A673 (cell line): ENCODE data around the gene TFAP2C. TPM values are rescaled to one million over a fixed set of nuclear protein-coding genes. Genes with fewer than 3 reads are reported as not detected.

Experiments used
- BruUV-seq: library from RNA; stranded (reverse); fragments of 400-500 nt; replicated peaks from 2 replicates; lab custom pipeline; 2021; lab: Mats Ljungman, UMichigan
- CTCF ChIA-PET: fragments of 300-600 bp; sonication (Branson Sonifier 250); formaldehyde crosslinking; loops from one replicate; lab custom pipeline; 2022; ENCODE audit warnings: antibody characterized with exemption; lab: Charles Lee
- POLR2A ChIA-PET: fragments of 300-600 bp; sonication (Branson Sonifier 250); formaldehyde crosslinking; loops from one replicate; lab custom pipeline; 2022; ENCODE audit warnings: antibody characterized with exemption; ENCODE audit not compliant: low non-redundant PET; lab: Charles Lee
- DNase-seq: peaks from one replicate; pipeline ENCODE4 v3.0.0-alpha.2; 2015; ENCODE audit warnings: low spot score
- H3K27ac ChIP-seq: fragments of 200-600 bp; sonication (generic); 2 replicates; pipeline ENCODE4 v1.5.1; 2016; ENCODE audit warnings: mixed run types, low read depth, mild to moderate bottlenecking, mixed read lengths, antibody characterized with exemption, low read length; ENCODE audit not compliant: poor library complexity, severe bottlenecking
- H3K27me3 ChIP-seq: fragments of 200-600 bp; sonication (generic); replicated peaks from 2 replicates; pipeline ENCODE4 v1.6.1; 2017; ENCODE audit warnings: mixed run types, low read depth, mild to moderate bottlenecking, mixed read lengths, antibody characterized with exemption, low read length; ENCODE audit not compliant: insufficient read depth, poor library complexity
- H3K36me3 ChIP-seq: fragments of 200-600 bp; sonication (generic); 2 replicates; pipeline ENCODE4 v1.6.1; 2016; ENCODE audit warnings: mixed run types, mild to moderate bottlenecking, mixed read lengths, antibody characterized with exemption, low read length; ENCODE audit not compliant: insufficient read depth, poor library complexity, severe bottlenecking
- H3K4me1 ChIP-seq: fragments of 200-600 bp; sonication (generic); 2 replicates; pipeline ENCODE4 v1.6.1; 2017; ENCODE audit warnings: mixed run types, mild to moderate bottlenecking, mixed read lengths, antibody characterized with exemption, low read length; ENCODE audit not compliant: insufficient read depth, poor library complexity, severe bottlenecking
- H3K4me3 ChIP-seq: fragments of 200-600 bp; sonication (generic); 2 replicates; pipeline ENCODE4 v1.5.1; 2016; ENCODE audit warnings: low read depth, mixed run types, mild to moderate bottlenecking, mixed read lengths, low read length; ENCODE audit not compliant: poor library complexity, severe bottlenecking
- H3K9me3 ChIP-seq: fragments of 200-600 bp; sonication (generic); 2 replicates; pipeline ENCODE4 v1.6.1; 2016; ENCODE audit warnings: mixed run types, low read depth, mild to moderate bottlenecking, mixed read lengths, antibody characterized with exemption, low read length; ENCODE audit not compliant: poor library complexity, severe bottlenecking
- EZH2 ChIP-seq: fragments of 200-600 bp; sonication (generic); IDR thresholded peaks from 2 replicates; pipeline ENCODE4 v1.6.1; 2017; ENCODE audit warnings: borderline replicate concordance, low read depth, mild to moderate bottlenecking, mixed read lengths, antibody characterized with exemption, low read length; ENCODE audit not compliant: poor library complexity, severe bottlenecking
- intact Hi-C: fragments of 100-400 bp; cut with micrococcal nuclease; formaldehyde crosslinking; loops from one replicate; pipeline ENCODE4 v1.10.0; 2022; ENCODE audit not compliant: unreplicated experiment
- total RNA-seq: library from RNA; stranded (reverse); gene quantifications from 2 replicates; pipeline ENCODE4 v1.2.3, GENCODE V29; 2021
- TF ChIP-seq, protein P1 (sequence below): fragments of 300-800, 200-600 bp; sonication (generic); conservative IDR thresholded peaks from 2 replicates; pipeline ENCODE4 v1.5.1; 2017; ENCODE audit warnings: low read depth, mild to moderate bottlenecking, antibody characterized with exemption, low read length, moderate library complexity, mixed read lengths

Gene TFAP2C
- total RNA-seq, 1 experiment from 2014 or later, result 0.11 TPM

DNA sequence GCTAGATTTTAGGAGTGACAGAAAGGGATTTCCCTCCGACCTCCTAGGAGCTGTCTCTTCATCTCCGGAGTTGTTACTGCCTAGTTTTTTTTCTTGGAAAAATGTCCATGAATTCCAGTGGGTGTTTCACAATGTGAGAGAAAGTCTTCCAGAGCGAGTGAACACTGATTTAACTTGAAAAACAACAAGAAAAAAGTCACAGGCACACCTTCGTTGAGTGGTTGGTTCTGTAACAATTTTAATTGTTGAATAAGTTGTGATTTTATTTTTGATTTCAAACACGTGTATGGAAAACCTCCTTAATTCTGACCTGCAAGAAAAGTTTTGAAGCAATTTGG lies 2.9 kb downstream of the TFAP2C start:
- H3K27ac ChIP-seq, result no peak overlapping the region
- no TSS peak for BruUV-seq
- POLR2A ChIA-PET, result no interaction called here
- intact Hi-C loops, result loop anchor here (10.0 kb wide), 1 partner anchor 343 kb away; no protein-coding TSS in a partner anchor
- peaks cover 13% of the 10 kb centered on the region for H3K4me1 ChIP-seq
- TF ChIP-seq EZH2, result peak; percentile 78
- TF ChIP-seq, protein P1, sequence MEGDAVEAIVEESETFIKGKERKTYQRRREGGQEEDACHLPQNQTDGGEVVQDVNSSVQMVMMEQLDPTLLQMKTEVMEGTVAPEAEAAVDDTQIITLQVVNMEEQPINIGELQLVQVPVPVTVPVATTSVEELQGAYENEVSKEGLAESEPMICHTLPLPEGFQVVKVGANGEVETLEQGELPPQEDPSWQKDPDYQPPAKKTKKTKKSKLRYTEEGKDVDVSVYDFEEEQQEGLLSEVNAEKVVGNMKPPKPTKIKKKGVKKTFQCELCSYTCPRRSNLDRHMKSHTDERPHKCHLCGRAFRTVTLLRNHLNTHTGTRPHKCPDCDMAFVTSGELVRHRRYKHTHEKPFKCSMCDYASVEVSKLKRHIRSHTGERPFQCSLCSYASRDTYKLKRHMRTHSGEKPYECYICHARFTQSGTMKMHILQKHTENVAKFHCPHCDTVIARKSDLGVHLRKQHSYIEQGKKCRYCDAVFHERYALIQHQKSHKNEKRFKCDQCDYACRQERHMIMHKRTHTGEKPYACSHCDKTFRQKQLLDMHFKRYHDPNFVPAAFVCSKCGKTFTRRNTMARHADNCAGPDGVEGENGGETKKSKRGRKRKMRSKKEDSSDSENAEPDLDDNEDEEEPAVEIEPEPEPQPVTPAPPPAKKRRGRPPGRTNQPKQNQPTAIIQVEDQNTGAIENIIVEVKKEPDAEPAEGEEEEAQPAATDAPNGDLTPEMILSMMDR, result no peak
- no peaks in the 10 kb centered on the region for H3K9me3 ChIP-seq
- H3K4me3 ChIP-seq, result no peak overlapping the region
- CTCF ChIA-PET, result no interaction called here
- peaks cover 100% of the 10 kb centered on the region for H3K27me3 ChIP-seq
- no peak for DNase-seq
- no peaks in the 10 kb centered on the region for H3K36me3 ChIP-seq

DNA sequence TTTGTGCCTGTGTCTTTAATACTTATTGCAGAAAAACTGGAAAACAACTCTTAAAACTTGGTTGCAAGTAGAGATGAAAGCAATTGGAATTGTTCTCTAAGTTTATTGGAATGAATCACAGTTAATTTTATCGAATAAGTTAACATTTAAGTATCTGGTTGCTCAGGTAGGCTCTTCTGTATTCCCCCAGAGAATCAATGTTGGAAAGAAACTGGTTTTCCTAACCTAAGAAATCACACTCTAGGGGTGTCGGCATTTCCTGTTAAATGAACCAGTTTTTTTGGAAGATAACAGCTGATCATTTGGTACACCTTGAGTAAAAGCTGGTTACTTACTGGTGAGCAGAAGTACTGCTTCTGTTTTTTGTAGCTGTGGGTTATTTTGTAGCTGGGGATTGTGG lies 5.2 kb downstream of the TFAP2C start:
- TF ChIP-seq, protein P1, result no peak
- TF ChIP-seq EZH2, result no peak
- intact Hi-C loops, result loop anchor here (10.0 kb wide), 1 partner anchor 340 kb away; no protein-coding TSS in a partner anchor
- no TSS peak for BruUV-seq
- no peaks in the 10 kb centered on the region for H3K36me3 ChIP-seq
- no peaks in the 10 kb centered on the region for H3K9me3 ChIP-seq
- H3K4me1 ChIP-seq, result peaks cover 8% of the 10 kb centered on the region
- ChIA-PET POLR2A (no interaction called here), CTCF (no interaction called here)
- H3K27ac ChIP-seq, result no peak overlapping the region
- H3K27me3 ChIP-seq, result peaks cover 100% of the 10 kb centered on the region
- no peak for DNase-seq
- H3K4me3 ChIP-seq, result no peak overlapping the region

DNA sequence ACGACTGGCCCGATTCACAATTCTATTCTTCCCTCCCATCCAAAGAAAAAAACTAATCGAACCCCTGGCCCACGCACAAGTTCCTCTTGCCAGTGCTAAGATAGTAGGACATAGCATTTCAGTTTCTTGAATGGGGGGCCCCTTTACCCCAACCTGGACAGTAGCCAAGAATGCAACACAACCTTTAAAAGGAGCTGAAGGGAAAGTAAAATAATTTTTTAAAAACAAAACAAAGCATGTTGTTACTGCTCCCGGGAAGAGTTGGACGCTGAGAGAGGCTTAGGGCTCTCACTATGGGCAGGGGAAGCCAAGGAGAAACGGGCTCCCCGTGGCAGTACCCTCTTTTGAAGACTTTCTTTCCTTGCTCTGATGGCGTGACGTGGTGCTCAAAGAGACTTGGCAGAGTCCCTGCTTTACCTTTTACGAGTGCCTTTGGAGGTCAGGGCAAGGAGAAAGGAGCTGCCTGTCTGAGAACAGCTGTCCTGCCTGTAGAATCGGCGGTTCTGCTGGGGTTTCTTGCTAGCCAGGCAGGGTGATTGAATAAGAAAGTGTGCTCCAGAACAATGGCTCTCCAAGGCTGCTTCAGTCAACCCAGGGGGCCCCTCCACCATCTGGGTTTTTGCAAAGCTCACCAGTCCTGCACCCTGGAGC lies 5.8 kb downstream of the TFAP2C start:
- H3K4me1 ChIP-seq, result peaks cover 3% of the 10 kb centered on the region
- no peak for DNase-seq
- no TSS peak for BruUV-seq
- intact Hi-C loops, result loop anchor here (10.0 kb wide), 1 partner anchor 340 kb away; no protein-coding TSS in a partner anchor
- no peaks in the 10 kb centered on the region for H3K36me3 ChIP-seq
- CTCF ChIA-PET, result no interaction called here
- TF ChIP-seq, protein P1, result no peak
- TF ChIP-seq EZH2, result peak; percentile 61
- H3K9me3 ChIP-seq, result no peaks in the 10 kb centered on the region
- H3K27me3 ChIP-seq, result peaks cover 98% of the 10 kb centered on the region
- H3K4me3 ChIP-seq, result no peak overlapping the region
- no peak overlapping the region for H3K27ac ChIP-seq
- POLR2A ChIA-PET, result no interaction called here
